GM19372 (cell line): ENCODE results near the gene PSMB9.

Experiments used
- ATAC-seq: cut with Tn5 transposase; IDR thresholded peaks from one replicate; pipeline ENCODE4 v1.9.1; 2021; ENCODE audit warnings: mild to moderate bottlenecking, low read depth, moderate library complexity; ENCODE audit not compliant: unreplicated experiment

The PSMB9 gene

DNA sequence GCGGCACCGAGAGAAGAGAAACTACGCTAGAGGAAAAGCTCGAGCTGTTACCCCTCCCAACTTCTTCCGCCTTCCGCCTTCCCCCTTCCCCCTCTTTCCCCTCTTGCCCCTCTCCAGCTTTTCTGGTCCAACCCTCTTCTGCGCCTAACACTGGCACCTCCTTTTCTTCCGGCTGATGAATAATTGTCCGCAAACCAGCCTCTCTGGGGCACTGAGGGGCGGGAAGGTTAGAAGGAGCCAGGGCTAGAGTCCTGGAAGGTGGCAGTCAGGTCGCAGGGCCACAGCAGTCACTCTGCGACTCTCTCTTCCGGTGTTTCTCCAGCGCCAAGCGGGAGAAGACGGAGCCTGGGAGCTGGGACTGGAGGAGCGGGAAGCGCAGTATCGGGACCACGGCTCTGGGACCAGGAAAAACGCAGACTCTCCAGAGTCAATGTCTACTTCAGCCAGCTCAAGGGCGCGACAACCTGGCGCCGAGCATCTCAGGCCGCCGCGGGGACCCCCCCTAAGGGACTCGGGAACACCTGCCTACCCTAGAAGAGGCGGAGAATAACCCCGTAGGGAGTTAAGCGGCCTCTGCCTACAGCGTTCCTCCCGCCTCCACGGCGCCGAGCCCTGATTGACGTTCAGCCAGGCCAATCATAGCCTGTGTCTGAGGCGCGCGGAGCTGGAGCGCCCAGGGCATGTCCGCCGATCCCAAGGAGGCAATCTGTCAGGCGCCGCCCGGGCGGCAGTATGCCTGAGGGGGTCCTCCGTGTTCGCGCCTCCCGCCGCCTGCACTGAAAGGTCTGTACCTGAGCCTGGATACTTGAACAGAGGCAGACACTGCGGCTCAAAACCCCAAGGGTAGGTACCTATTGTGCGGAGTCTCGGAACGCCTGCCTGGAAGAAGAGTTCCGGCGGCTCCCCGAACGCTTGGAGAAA, 40.4 kb downstream of the PSMB9 start:
- peak; percentile 96 for ATAC-seq

DNA sequence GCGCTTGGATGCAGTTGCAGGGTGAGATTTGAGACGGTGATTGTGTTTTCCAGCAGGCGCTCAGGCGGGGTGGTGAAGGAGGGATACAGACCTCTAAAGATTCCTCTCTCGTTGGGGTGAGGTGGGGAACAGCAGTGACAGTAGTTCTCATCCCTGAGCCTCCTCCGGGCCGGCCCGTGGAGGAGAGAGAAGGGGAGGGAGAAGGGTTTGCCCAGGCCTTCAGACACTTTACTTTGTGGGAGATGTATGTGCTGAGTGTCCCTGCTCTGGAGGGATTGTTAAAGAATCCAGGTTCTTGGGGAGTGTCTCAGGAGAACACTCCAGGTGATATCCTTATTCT, 41.0 kb downstream of the PSMB9 start:
- ATAC-seq = no peak

DNA sequence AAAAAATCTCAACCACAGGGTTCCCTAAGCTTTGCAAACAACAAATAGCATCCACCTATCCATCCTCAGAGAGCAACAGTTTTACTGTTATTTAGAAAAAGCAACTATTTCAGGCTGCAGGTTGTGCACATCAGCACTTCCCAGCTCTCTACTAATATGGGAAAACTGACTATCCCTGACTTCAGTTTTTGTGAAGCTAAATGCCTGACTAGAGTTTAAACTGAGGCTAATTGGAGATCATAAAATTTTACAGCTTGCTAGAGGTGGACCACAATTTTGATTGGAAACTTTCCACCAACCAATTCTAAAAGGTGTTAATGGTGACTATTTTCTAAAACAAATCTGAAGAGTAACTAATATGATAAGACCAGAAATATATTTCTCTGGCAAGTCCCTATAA, 50.0 kb downstream of the PSMB9 start:
- ATAC-seq = no peak

DNA sequence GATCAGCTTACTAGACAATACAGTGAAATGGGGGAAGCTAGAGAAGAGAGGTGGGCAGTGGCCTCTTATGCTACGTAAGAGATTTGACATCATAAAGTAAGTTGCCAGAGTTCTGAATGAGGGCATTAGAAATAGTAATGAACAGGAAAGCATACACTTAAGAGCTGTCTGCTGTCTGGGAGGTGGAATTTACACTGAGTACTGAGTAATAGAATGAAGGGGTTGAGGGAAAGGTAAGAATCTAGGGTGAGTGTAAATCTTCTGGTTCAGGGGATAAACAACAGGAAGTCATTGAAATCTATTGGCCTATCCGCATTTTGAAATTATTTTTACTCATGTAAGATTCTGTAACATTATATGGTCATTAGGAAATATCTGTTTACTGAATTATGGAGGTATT, 51.1 kb downstream of the PSMB9 start:
- no peak for ATAC-seq

DNA sequence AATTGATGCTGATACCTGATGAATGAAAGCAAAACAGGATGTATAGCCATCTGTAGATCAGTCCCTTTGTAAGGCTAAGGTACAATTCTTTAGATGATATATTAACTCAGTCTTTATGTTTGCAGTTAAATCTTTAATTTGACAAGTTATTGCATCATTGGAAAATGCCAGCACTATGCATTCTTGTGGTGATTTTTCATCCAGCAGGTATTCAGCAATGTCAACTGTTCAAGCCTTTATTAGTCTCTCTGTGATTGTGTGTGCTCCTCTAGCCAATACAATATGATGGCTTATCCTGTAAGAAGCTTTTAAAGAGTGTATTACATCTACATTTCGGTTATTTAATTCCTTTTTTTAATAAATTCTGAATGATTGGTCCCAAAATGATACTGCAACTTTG, 52.5 kb downstream of the PSMB9 start:
- ATAC-seq = no peak

DNA sequence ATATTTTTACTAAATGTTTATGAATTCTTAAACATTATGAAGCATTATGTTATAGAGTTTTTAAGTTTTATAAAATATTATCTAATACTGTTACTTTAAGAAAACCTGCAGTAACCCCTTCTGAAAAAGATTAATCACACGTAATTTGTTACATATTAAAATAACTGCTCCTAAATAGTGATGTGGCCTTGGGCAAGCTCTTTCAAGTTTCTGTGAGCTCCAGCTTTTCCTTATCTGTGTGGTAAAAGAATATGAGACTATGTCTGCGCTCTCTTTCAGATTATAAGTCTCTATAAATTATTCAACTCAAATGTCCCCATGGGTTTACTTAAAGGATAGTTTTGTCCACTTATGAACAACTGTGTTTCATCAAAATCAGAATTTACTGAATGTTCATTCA, 54.9 kb downstream of the PSMB9 start:
- no peak for ATAC-seq
